VCaP (cell line): Measurements from ENCODE around the gene RPTOR.
"Not testable (repeated sequence)": the region's sequence is repeated elsewhere in the genome, so short reads cannot be mapped to it uniquely, and the experiment has no call there.

Experiments used
- H3K27ac ChIP-seq: fragments of 450-650 bp; 2 replicates; pipeline ENCODE4 v1.5.1; 2017
- CTCF ChIP-seq: fragments of 450-650 bp; conservative IDR thresholded peaks from 2 replicates; pipeline ENCODE4 v1.5.1; 2017; ENCODE audit warnings: mild to moderate bottlenecking, moderate library complexity

Gene RPTOR

GRCh38 chr17:80743181-80743771 is 198.6 kb downstream of the RPTOR start:
- TF ChIP-seq CTCF = no peak
- no peak overlapping the region for H3K27ac ChIP-seq

GRCh38 chr17:80743973-80744372 is 199.3 kb downstream of the RPTOR start:
- H3K27ac ChIP-seq = not testable (repeated sequence)

GRCh38 chr17:80744725-80745124 is 200.1 kb downstream of the RPTOR start:
- H3K27ac ChIP-seq = not testable (repeated sequence)

GRCh38 chr17:80745183-80745582 is 200.5 kb downstream of the RPTOR start:
- no peak for TF ChIP-seq CTCF
- H3K27ac ChIP-seq = no peak overlapping the region

- TF ChIP-seq CTCF = no peak
Observed at GRCh38 chr17:80746262-80746935, 201.8 kb downstream of the RPTOR start.

GRCh38 chr17:80747469-80747868 is 202.8 kb downstream of the RPTOR start:
- TF ChIP-seq CTCF = no peak
- H3K27ac ChIP-seq = no peak overlapping the region

More at GRCh38 chr17:80746262-80746935, 201.8 kb downstream of the RPTOR start:
- H3K27ac ChIP-seq = no peak overlapping the region

- no peak overlapping the region for H3K27ac ChIP-seq
- no peak for TF ChIP-seq CTCF
Observed at GRCh38 chr17:80749611-80750010, 205.0 kb downstream of the RPTOR start.

GRCh38 chr17:80750263-80750662 is 205.6 kb downstream of the RPTOR start:
- H3K27ac ChIP-seq = no peak overlapping the region
- TF ChIP-seq CTCF = no peak
